Osteoblast (primary cell): Measurements from ENCODE around the gene TNIP3. TPM values are rescaled to one million over a fixed set of nuclear protein-coding genes. Genes with fewer than 3 reads are reported as not detected.

Experiments used
- DNase-seq: peaks from one replicate; pipeline ENCODE4 v3.0.0; 2011; ENCODE audit warnings: low spot score, mixed read lengths; ENCODE audit not compliant: insufficient read length; ENCODE audit errors: missing footprints
- H2AFZ ChIP-seq: 2 replicates; pipeline ENCODE4 v1.6.0; 2011; ENCODE audit warnings: mild to moderate bottlenecking, low read length
- H3K27ac ChIP-seq: 2 replicates; pipeline ENCODE4 v1.5.1; 2011; ENCODE audit warnings: mild to moderate bottlenecking, low read depth, low read length, moderate library complexity
- H3K27me3 ChIP-seq: 2 replicates; pipeline ENCODE4 v1.6.0; 2012; ENCODE audit warnings: mild to moderate bottlenecking, control low read depth, inconsistent platforms, low read length, moderate library complexity; ENCODE audit not compliant: insufficient read depth
- H3K36me3 ChIP-seq: 2 replicates; pipeline ENCODE4 v1.5.1; 2011; ENCODE audit warnings: mild to moderate bottlenecking, low read length, control low read depth, moderate library complexity; ENCODE audit not compliant: insufficient read depth
- H3K4me1 ChIP-seq: 2 replicates; pipeline ENCODE4 v1.5.1; 2011; ENCODE audit warnings: mild to moderate bottlenecking, low read length, control low read depth, moderate library complexity; ENCODE audit not compliant: insufficient read depth
- H3K4me2 ChIP-seq: 2 replicates; pipeline ENCODE4 v1.6.0; 2011; ENCODE audit warnings: mild to moderate bottlenecking, low read length; ENCODE audit not compliant: insufficient read depth
- H3K4me3 ChIP-seq: fragments of 200-600 bp; sonication (generic); 3 replicates; pipeline ENCODE4 v1.5.1; 2012; ENCODE audit warnings: mild to moderate bottlenecking, low read length, inconsistent platforms; ENCODE audit not compliant: insufficient read depth
- H3K79me2 ChIP-seq: 2 replicates; pipeline ENCODE4 v1.6.0; 2012; ENCODE audit warnings: mild to moderate bottlenecking, low read length, control low read depth, inconsistent platforms; ENCODE audit not compliant: insufficient read depth
- H3K9me3 ChIP-seq: 2 replicates; pipeline ENCODE4 v1.5.1; 2011; ENCODE audit warnings: low read depth, low read length, control low read depth
- H4K20me1 ChIP-seq: 2 replicates; pipeline ENCODE4 v1.6.0; 2012; ENCODE audit warnings: mild to moderate bottlenecking, low read length, control low read depth; ENCODE audit not compliant: insufficient read depth
- total RNA-seq: library from RNA; depleted of rRNA; stranded (reverse); fragments of >200 nt; gene quantifications from 2 replicates; pipeline ENCODE4 v1.2.3, GENCODE V29; 2012
- TF ChIP-seq, protein P1 (sequence below): IDR thresholded peaks from 2 replicates; pipeline ENCODE4 v1.5.1; 2011; ENCODE audit warnings: mild to moderate bottlenecking, low read depth, low read length, moderate library complexity; ENCODE audit errors: extremely low read depth

Gene TNIP3
- total RNA-seq, 1 donor = 0.72 TPM

DNA sequence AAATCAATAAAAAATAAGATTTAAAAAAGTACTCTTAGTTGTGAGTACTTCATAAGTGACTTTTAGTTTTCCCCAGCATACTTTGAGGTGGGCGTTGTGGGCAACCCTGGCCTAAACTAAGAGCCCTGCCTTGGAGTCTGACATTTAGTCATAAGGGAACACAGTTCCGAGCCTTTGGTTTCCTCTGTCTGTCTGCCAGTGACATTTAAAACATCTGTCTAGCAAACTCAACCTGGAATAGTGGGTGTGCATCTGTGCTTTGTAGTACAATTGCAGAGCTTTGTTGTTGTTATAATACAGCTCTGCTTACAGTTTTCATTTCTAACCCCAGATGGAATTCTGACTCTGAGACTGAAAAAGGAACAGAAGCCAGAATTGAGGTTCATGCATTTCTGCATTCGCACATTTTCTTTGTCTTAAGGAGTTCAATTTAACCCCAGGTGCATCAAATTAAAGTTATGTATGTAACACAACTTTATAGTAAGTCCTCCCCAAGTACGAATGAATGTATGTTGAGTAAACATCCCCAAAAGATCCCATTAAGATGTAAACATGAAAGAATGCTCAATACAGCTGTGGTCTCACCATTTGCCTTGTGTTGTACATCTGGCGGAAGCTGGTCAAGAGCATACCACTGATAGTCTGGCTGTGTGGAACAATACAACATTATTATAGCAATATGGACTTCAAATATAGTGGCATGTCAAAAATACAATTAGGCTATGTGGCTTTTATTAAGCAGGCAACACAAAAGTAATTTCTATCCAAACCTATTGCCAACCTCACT is 25.9 kb downstream of the TNIP3 start:
- Histone ChIP-seq H3K36me3 (no peaks in the 10 kb centered on the region), H3K27me3 (no peaks in the 10 kb centered on the region), H3K9me3 (no peaks in the 10 kb centered on the region), H3K79me2 (no peaks in the 10 kb centered on the region), H3K4me2 (no peak overlapping the region), H2AFZ (no peak overlapping the region), H3K4me1 (peaks cover 43% of the 10 kb centered on the region), H3K27ac (peak overlapping the region; percentile 89), H3K4me3 (no peak overlapping the region), H4K20me1 (no peaks in the 10 kb centered on the region)
- TF ChIP-seq, protein P1, sequence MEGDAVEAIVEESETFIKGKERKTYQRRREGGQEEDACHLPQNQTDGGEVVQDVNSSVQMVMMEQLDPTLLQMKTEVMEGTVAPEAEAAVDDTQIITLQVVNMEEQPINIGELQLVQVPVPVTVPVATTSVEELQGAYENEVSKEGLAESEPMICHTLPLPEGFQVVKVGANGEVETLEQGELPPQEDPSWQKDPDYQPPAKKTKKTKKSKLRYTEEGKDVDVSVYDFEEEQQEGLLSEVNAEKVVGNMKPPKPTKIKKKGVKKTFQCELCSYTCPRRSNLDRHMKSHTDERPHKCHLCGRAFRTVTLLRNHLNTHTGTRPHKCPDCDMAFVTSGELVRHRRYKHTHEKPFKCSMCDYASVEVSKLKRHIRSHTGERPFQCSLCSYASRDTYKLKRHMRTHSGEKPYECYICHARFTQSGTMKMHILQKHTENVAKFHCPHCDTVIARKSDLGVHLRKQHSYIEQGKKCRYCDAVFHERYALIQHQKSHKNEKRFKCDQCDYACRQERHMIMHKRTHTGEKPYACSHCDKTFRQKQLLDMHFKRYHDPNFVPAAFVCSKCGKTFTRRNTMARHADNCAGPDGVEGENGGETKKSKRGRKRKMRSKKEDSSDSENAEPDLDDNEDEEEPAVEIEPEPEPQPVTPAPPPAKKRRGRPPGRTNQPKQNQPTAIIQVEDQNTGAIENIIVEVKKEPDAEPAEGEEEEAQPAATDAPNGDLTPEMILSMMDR = no peak
- DNase-seq = no peak

DNA sequence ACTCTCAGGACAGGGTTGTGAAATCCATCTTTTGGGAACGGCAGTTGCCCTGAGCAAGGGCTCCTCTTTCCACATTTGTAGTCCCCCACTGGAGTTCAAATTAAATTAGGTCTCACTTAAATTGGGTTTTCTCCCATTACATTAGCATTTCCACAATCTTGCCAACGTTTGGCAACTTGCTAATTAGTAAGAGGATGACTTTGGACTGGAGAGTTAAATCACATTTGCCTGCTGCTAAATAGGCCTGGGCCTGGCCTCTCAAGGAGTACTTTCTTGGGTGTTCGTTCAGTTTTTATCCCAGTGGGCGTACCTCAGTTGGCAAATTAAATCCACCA is 33.8 kb downstream of the TNIP3 start:
- H3K9me3 ChIP-seq = no peaks in the 10 kb centered on the region
- H3K4me1 ChIP-seq = no peaks in the 10 kb centered on the region
- H3K36me3 ChIP-seq = no peaks in the 10 kb centered on the region
- H3K4me2 ChIP-seq = no peak overlapping the region
- no peak overlapping the region for H2AFZ ChIP-seq
- no peak overlapping the region for H3K27ac ChIP-seq
- DNase-seq = no peak
- no peaks in the 10 kb centered on the region for H3K27me3 ChIP-seq
- H4K20me1 ChIP-seq = no peaks in the 10 kb centered on the region
- TF ChIP-seq, protein P1 = no peak
- no peaks in the 10 kb centered on the region for H3K79me2 ChIP-seq
- no peak overlapping the region for H3K4me3 ChIP-seq

DNA sequence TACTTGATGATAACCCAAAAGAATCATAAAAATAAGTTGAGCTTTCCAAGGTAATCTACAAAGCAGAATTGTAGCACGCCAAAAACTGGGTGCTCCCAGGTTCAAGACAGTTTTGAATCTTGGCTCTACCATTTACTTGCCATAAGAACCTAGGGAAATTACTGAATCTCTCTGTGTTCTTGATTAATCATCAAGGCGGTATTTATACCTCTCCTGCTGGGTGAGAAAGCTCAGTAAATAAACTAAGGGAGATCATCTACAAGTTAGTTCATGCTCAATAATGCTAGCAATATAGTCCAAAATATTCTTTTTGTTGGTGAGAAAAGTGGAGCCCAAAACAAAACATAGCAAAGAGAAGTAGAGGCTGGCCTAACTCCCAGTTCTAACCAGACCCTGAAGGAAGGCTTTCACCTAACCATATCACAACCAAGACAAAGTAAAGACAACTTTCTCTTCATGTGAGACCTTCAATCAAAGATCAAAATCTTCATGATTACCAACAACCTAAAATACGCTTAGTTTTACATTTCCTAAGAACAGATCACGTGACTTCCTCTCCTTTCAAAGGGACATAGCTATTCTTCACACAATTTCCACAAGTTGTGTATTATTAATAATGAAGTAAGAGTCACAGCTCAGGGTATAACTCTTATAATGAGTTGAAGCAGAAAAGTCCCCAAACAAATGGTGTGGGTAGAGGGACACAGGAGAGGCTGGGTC is 34.4 kb downstream of the TNIP3 start:
- Histone ChIP-seq H3K4me2 (no peak overlapping the region), H4K20me1 (no peaks in the 10 kb centered on the region), H3K27me3 (no peaks in the 10 kb centered on the region), H3K36me3 (no peaks in the 10 kb centered on the region), H3K9me3 (no peaks in the 10 kb centered on the region), H2AFZ (peak overlapping the region; percentile 29), H3K79me2 (no peaks in the 10 kb centered on the region), H3K4me3 (no peak overlapping the region), H3K27ac (no peak overlapping the region), H3K4me1 (no peaks in the 10 kb centered on the region)
- DNase-seq = no peak
- TF ChIP-seq, protein P1 = no peak

DNA sequence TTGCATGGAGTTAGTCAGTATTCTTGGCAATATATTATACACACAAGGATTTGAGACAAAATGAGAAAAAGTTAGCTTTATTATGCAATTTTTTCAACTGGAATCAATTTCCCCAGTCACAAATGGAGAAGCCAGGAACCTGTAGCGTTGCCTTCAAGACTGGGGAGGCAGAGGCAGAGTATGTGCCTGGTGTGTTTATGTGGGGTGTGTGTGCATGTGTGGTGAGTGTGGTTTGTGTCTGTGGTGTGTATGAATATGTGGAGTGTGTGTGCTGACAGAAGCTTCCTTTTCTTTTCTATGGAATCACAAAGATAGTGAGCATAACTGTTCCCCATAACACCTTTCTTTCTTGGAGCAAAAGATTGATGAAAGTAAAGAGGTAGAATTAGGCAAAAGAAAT is 37.0 kb downstream of the TNIP3 start:
- Histone ChIP-seq H3K4me3 (no peak overlapping the region), H3K4me2 (no peak overlapping the region), H3K36me3 (no peaks in the 10 kb centered on the region), H3K79me2 (no peaks in the 10 kb centered on the region), H3K9me3 (no peaks in the 10 kb centered on the region), H3K4me1 (no peaks in the 10 kb centered on the region), H3K27me3 (no peaks in the 10 kb centered on the region), H2AFZ (no peak overlapping the region), H4K20me1 (no peaks in the 10 kb centered on the region), H3K27ac (no peak overlapping the region)
- no peak for DNase-seq
- TF ChIP-seq, protein P1 = no peak
